IPS-18c (cell line): ENCODE results near the gene AOPEP.
"Not testable (repeated sequence)": the region's sequence is repeated elsewhere in the genome, so short reads cannot be mapped to it uniquely, and the experiment has no call there.

Source experiments
- H3K4me3 ChIP-seq: 2 replicates; pipeline ENCODE4 v1.7.0; 2013; ENCODE audit warnings: low read depth, mild to moderate bottlenecking, low read length, moderate library complexity; ENCODE audit not compliant: insufficient read depth
- H3K9me3 ChIP-seq: one replicate; pipeline ENCODE4 v1.6.1; 2013; ENCODE audit warnings: mild to moderate bottlenecking, low read length, moderate library complexity; ENCODE audit not compliant: control insufficient read depth, insufficient read depth

AOPEP gene

GRCh38 chr9:94840738-94841137 is 114.2 kb downstream of the AOPEP start:
- Histone ChIP-seq H3K4me3 (no peak overlapping the region), H3K9me3 (no peaks in the 10 kb centered on the region)

GRCh38 chr9:94843134-94843533 is 116.6 kb downstream of the AOPEP start:
- Histone ChIP-seq H3K9me3 (no peaks in the 10 kb centered on the region), H3K4me3 (no peak overlapping the region)

GRCh38 chr9:94846739-94847138 is 120.2 kb downstream of the AOPEP start:
- Histone ChIP-seq H3K9me3 (no peaks in the 10 kb centered on the region), H3K4me3 (no peak overlapping the region)

- Histone ChIP-seq H3K9me3 (no peaks in the 10 kb centered on the region), H3K4me3 (no peak overlapping the region)
These were observed 121.0 kb downstream of the AOPEP start for GRCh38 chr9:94847486-94847885.

- not testable (repeated sequence) for H3K4me3 ChIP-seq, H3K9me3 ChIP-seq
These were observed 122.3 kb downstream of the AOPEP start for GRCh38 chr9:94848791-94849190.

GRCh38 chr9:94850540-94851434 is 124.3 kb downstream of the AOPEP start:
- H3K9me3 ChIP-seq, result no peaks in the 10 kb centered on the region

GRCh38 chr9:94851467-94851866 is 125.0 kb downstream of the AOPEP start:
- H3K4me3 ChIP-seq, result no peak overlapping the region
- no peaks in the 10 kb centered on the region for H3K9me3 ChIP-seq

More at GRCh38 chr9:94850540-94851434, 124.3 kb downstream of the AOPEP start:
- H3K4me3 ChIP-seq, result no peak overlapping the region

- Histone ChIP-seq H3K9me3 (no peaks in the 10 kb centered on the region), H3K4me3 (no peak overlapping the region)
These were observed 125.4 kb downstream of the AOPEP start for GRCh38 chr9:94851892-94852291.

- no peaks in the 10 kb centered on the region for H3K9me3 ChIP-seq
- H3K4me3 ChIP-seq, result no peak overlapping the region
These were observed 125.9 kb downstream of the AOPEP start for GRCh38 chr9:94852373-94852772.

GRCh38 chr9:94853887-94854286 is 127.4 kb downstream of the AOPEP start:
- H3K4me3 ChIP-seq, result no peak overlapping the region
- no peaks in the 10 kb centered on the region for H3K9me3 ChIP-seq

- Histone ChIP-seq H3K4me3 (no peak overlapping the region), H3K9me3 (no peaks in the 10 kb centered on the region)
These were observed 129.4 kb downstream of the AOPEP start for GRCh38 chr9:94855903-94856302.

GRCh38 chr9:94857791-94858190 is 131.3 kb downstream of the AOPEP start:
- Histone ChIP-seq H3K9me3 (no peaks in the 10 kb centered on the region), H3K4me3 (no peak overlapping the region)

GRCh38 chr9:94859226-94859625 is 132.7 kb downstream of the AOPEP start:
- H3K9me3 ChIP-seq, result no peaks in the 10 kb centered on the region
- no peak overlapping the region for H3K4me3 ChIP-seq

GRCh38 chr9:94859891-94860290 is 133.4 kb downstream of the AOPEP start:
- no peak overlapping the region for H3K4me3 ChIP-seq
- no peaks in the 10 kb centered on the region for H3K9me3 ChIP-seq

- H3K9me3 ChIP-seq, result no peaks in the 10 kb centered on the region
- H3K4me3 ChIP-seq, result no peak overlapping the region
These were observed 134.4 kb downstream of the AOPEP start for GRCh38 chr9:94860678-94861588.

GRCh38 chr9:94861589-94862272 is 135.2 kb downstream of the AOPEP start:
- H3K4me3 ChIP-seq, result no peak overlapping the region
- no peaks in the 10 kb centered on the region for H3K9me3 ChIP-seq

- H3K4me3 ChIP-seq, result no peak overlapping the region
These were observed 137.7 kb downstream of the AOPEP start for GRCh38 chr9:94864196-94864595.

More at GRCh38 chr9:94864196-94864595, 137.7 kb downstream of the AOPEP start:
- no peaks in the 10 kb centered on the region for H3K9me3 ChIP-seq
